HepG2 (cell line): Measurements from ENCODE around the gene MMP8. TPM values are rescaled to one million over a fixed set of nuclear protein-coding genes. Genes with fewer than 3 reads are reported as not detected.

Source experiments
- ATAC-seq: fragments of 200-7000 bp; cut with Tn5 transposase; 3 replicates; pipeline ENCODE4 v1.9.1; 2020; ENCODE audit warnings: mild to moderate bottlenecking, moderate library complexity
- BruUV-seq: library from RNA; stranded (reverse); fragments of 400-500 nt; replicated peaks from 2 replicates; lab custom pipeline; 2021; lab: Mats Ljungman, UMichigan
- CTCF ChIA-PET: fragments of 300-600 bp; formaldehyde crosslinking; extraction: SDS; loops from one replicate; lab custom pipeline; 2021; ENCODE audit warnings: low total read pairs, inconsistent platforms, low intra/inter-chr PET ratio; lab: Yijun Ruan, JAX
- POLR2A ChIA-PET: fragments of 350-600 bp; sonication (Branson Sonifier 250); formaldehyde crosslinking; loops from one replicate; lab custom pipeline; 2020; ENCODE audit warnings: antibody characterized with exemption, inconsistent platforms; lab: Yijun Ruan, JAX
- DNase-seq: peaks from one replicate; pipeline ENCODE4 v3.0.0-alpha.2; 2015; ENCODE audit warnings: low spot score
- FAIRE-seq: peaks from 3 replicates; lab custom pipeline; 2011; peaks lifted over from hg19 to GRCh38; lab: Jason Lieb, UNC
- H2AFZ ChIP-seq: one replicate; pipeline ENCODE4 v1.6.1; 2011; ENCODE audit warnings: low read length, inconsistent platforms
- H3K27ac ChIP-seq: fragments of 300-600 bp; 3 replicates; pipeline ENCODE4 v1.8.0; 2011; ENCODE audit warnings: mixed run types, mild to moderate bottlenecking, mixed read lengths, low read length, inconsistent platforms; ENCODE audit not compliant: insufficient read depth; ENCODE audit errors: extremely low read length
- H3K27me3 ChIP-seq, 2 experiments: fragments of 200-600 bp in 1 of 2; 2 replicates in 1 of 2; 3 replicates in 1 of 2; pipeline versions ENCODE4 v1.6.0 to v1.8.0; 2011; ENCODE audit warnings: low read length in 2 of 2, mild to moderate bottlenecking in 2 of 2, moderate library complexity in 2 of 2, inconsistent platforms in 1 of 2; ENCODE audit not compliant: insufficient read depth in 2 of 2, control insufficient read depth in 1 of 2
- H3K36me3 ChIP-seq, 2 experiments: fragments of 200-600 bp in 1 of 2; replicated peaks in 1 of 2; 2 replicates in 1 of 2; 3 replicates in 1 of 2; pipeline versions ENCODE4 v1.5.1 to v1.8.0; 2011; ENCODE audit warnings: low read length in 2 of 2, inconsistent platforms in 1 of 2; ENCODE audit not compliant: insufficient read depth in 2 of 2, control insufficient read depth in 1 of 2
- H3K4me1 ChIP-seq: 2 replicates; pipeline ENCODE4 v1.5.1; 2012; ENCODE audit warnings: low read length, inconsistent platforms; ENCODE audit not compliant: insufficient read depth
- H3K4me2 ChIP-seq: 2 replicates; pipeline ENCODE4 v1.6.0; 2011; ENCODE audit warnings: low read depth, low read length, inconsistent platforms
- H3K4me3 ChIP-seq, 3 experiments: fragments of 200-600 bp in 1 of 3; sonication (generic), shearing (Covaris generic) in 1 of 3; replicated peaks in 1 of 3; 2 replicates each; pipeline ENCODE4 v1.5.1; 2011 to 2016; ENCODE audit warnings: low read length in 3 of 3, inconsistent platforms in 2 of 3, low read depth in 2 of 3, mild to moderate bottlenecking in 2 of 3, control low read depth in 1 of 3, mixed read lengths in 1 of 3; ENCODE audit not compliant: insufficient read depth in 1 of 3
- H3K79me2 ChIP-seq: one replicate; pipeline ENCODE4 v1.6.1; 2011; ENCODE audit warnings: low read length, inconsistent platforms; ENCODE audit not compliant: insufficient read depth
- H3K9ac ChIP-seq: 2 replicates; pipeline ENCODE4 v1.6.0; 2011; ENCODE audit warnings: mild to moderate bottlenecking, low read depth, low read length, inconsistent platforms; ENCODE audit not compliant: insufficient read depth
- H3K9me3 ChIP-seq: 2 replicates; pipeline ENCODE4 v1.5.1; 2012; ENCODE audit warnings: mild to moderate bottlenecking, low read length
- H4K20me1 ChIP-seq: 2 replicates; pipeline ENCODE4 v1.6.0; 2011; ENCODE audit warnings: inconsistent platforms, mild to moderate bottlenecking, low read length, moderate library complexity; ENCODE audit not compliant: insufficient read depth
- AKAP8 ChIP-seq: sonication (generic); formaldehyde crosslinking; IDR thresholded peaks from 2 replicates; pipeline ENCODE4 v1.5.1; 2020; ENCODE audit warnings: mild to moderate bottlenecking, missing genetic modification reagents
- ATF3 ChIP-seq: sonication (generic); formaldehyde crosslinking; IDR thresholded peaks from 2 replicates; pipeline ENCODE4 v1.4.0; 2020; ENCODE audit warnings: missing genetic modification reagents
- CCDC6 ChIP-seq: sonication (generic); formaldehyde crosslinking; IDR thresholded peaks from 2 replicates; pipeline ENCODE4 v1.8.1; 2022; ENCODE audit warnings: mild to moderate bottlenecking, missing genetic modification reagents, moderate library complexity
- MIXL1 ChIP-seq: IDR thresholded peaks from 2 replicates; pipeline ENCODE4 v1.6.1; 2016
- NFE2L1 ChIP-seq: sonication (generic); formaldehyde crosslinking; IDR thresholded peaks from 2 replicates; pipeline ENCODE4 v1.4.0; 2020; ENCODE audit warnings: missing genetic modification reagents, mild to moderate bottlenecking, borderline replicate concordance
- NFRKB ChIP-seq: fragments of 450-650 bp; IDR thresholded peaks from 2 replicates; pipeline ENCODE4 v1.6.1; 2017
- POLR2AphosphoS2 ChIP-seq: IDR thresholded peaks from 2 replicates; pipeline ENCODE4 v1.6.1; 2011; ENCODE audit warnings: low read depth, low read length, improper control_type of control experiment
- REXO4 ChIP-seq: sonication (generic); formaldehyde crosslinking; IDR thresholded peaks from 2 replicates; pipeline ENCODE4 v1.8.0; 2022; ENCODE audit warnings: missing genetic modification reagents, mild to moderate bottlenecking, borderline replicate concordance
- SKIL ChIP-seq: sonication (generic); formaldehyde crosslinking; IDR thresholded peaks from 2 replicates; pipeline ENCODE4 v1.8.0; 2022; ENCODE audit warnings: missing genetic modification reagents, mild to moderate bottlenecking, moderate library complexity, borderline replicate concordance
- SNAPC2 ChIP-seq: sonication (generic); formaldehyde crosslinking; IDR thresholded peaks from 2 replicates; pipeline ENCODE4 v1.8.1; 2022; ENCODE audit warnings: mild to moderate bottlenecking, missing genetic modification reagents
- SYNCRIP ChIP-seq: fragments of 200-400 bp; formaldehyde crosslinking; IDR thresholded peaks from 2 replicates; pipeline ENCODE4 v1.6.1; 2018; ENCODE audit warnings: mild to moderate bottlenecking, low read depth, low read length; ENCODE audit not compliant: insufficient read depth
- TMF1 ChIP-seq: sonication (generic); formaldehyde crosslinking; IDR thresholded peaks from 2 replicates; pipeline ENCODE4 v1.8.1; 2022; ENCODE audit warnings: low read depth, missing genetic modification reagents
- ZBTB43 ChIP-seq: sonication (generic); formaldehyde crosslinking; conservative IDR thresholded peaks from 2 replicates; pipeline ENCODE4 v1.4.0; 2020; ENCODE audit warnings: missing genetic modification reagents
- ZFP36L1 ChIP-seq: sonication (generic); formaldehyde crosslinking; IDR thresholded peaks from 2 replicates; pipeline ENCODE4 v1.8.0; 2022; ENCODE audit warnings: mild to moderate bottlenecking, missing genetic modification reagents, moderate library complexity
- ZNF124 ChIP-seq: sonication (generic); formaldehyde crosslinking; IDR thresholded peaks from 2 replicates; pipeline ENCODE4 v1.4.0; 2020; ENCODE audit warnings: missing genetic modification reagents
- ZNF629 ChIP-seq: sonication (generic); formaldehyde crosslinking; conservative IDR thresholded peaks from 2 replicates; pipeline ENCODE4 v1.5.0; 2020; ENCODE audit warnings: missing genetic modification reagents
- ZNF670 ChIP-seq: sonication (generic); formaldehyde crosslinking; IDR thresholded peaks from 2 replicates; pipeline ENCODE4 v1.8.0; 2022; ENCODE audit warnings: mild to moderate bottlenecking, missing genetic modification reagents, borderline replicate concordance
- ZNF790 ChIP-seq: sonication (generic); formaldehyde crosslinking; IDR thresholded peaks from 2 replicates; pipeline ENCODE4 v1.8.0; 2022; ENCODE audit warnings: missing genetic modification reagents, mild to moderate bottlenecking, borderline replicate concordance
- ZSCAN25 ChIP-seq: sonication (generic); formaldehyde crosslinking; IDR thresholded peaks from 2 replicates; pipeline ENCODE4 v1.8.0; 2022; ENCODE audit warnings: mild to moderate bottlenecking, missing genetic modification reagents
- WGBS: methylation state at CpG from one replicate; pipeline ENCODE4 v1.1.6; 2017; ENCODE audit warnings: low lambda C conversion rate; 5-methylcytosine and 5-hydroxymethylcytosine counted together
- in situ Hi-C: cut with HindIII; loops from 2 replicates; pipeline ENCODE4 v1.10.0; 2017; ENCODE audit warnings: low pct_unique_long_range_greater_than_20kb; ENCODE audit not compliant: extremely low pct_ligation_motif_present
- intact Hi-C: fragments of 100-400 bp; cut with micrococcal nuclease; formaldehyde crosslinking; loops from one replicate; pipeline ENCODE4 v1.10.0; 2022; ENCODE audit not compliant: unreplicated experiment
- polyA plus RNA-seq, 8 experiments: library from polyadenylated mRNA; depleted of rRNA in 3 of 8; stranded (reverse) in 7 of 8; unstranded in 1 of 8; fragments of >200 nt; fragmentation: Illumina TruSeq in 4 of 8; extraction: Trizol in 4 of 8; gene quantifications; 2 replicates each; pipeline versions ENCODE4 v1.2.1 to v1.2.3, GENCODE V29; 2011 to 2016; ENCODE audit warnings: low read depth in 4 of 8, missing spikeins in 1 of 8, mixed read lengths in 1 of 8; ENCODE audit not compliant: insufficient read depth in 1 of 8
- total RNA-seq, 5 experiments: library from RNA; depleted of rRNA; stranded (reverse); fragments of >200 nt; fragmentation: Illumina TruSeq; extraction: Trizol; gene quantifications; 2 replicates each; pipeline ENCODE4 v1.2.3, GENCODE V29; 2016; ENCODE audit warnings: low read depth in 1 of 5

MMP8 gene
- total and polyA plus RNA-seq, 2 of the 13 experiments (the other 11 are each of a cell fraction or from before 2014, with no cell fraction given) = not detected

- H3K4me2 ChIP-seq = no peak overlapping the region
- no peak for TF ChIP-seq ZFP36L1 (CRISPR knock-in tag)
- no peak for TF ChIP-seq SYNCRIP
- no peak for TF ChIP-seq ZSCAN25 (CRISPR knock-in tag)
- TF ChIP-seq SNAPC2 (CRISPR knock-in tag) = no peak
- TF ChIP-seq NFRKB = no peak
- TF ChIP-seq ATF3 (CRISPR knock-in tag) = no peak
- TF ChIP-seq ZNF629 = no peak
- no peak for TF ChIP-seq POLR2AphosphoS2
- no peak for TF ChIP-seq REXO4
- FAIRE-seq (no peak), ATAC-seq (no peak), DNase-seq (no peak)
- 0 out of 5 replicates have a peak, but pooled peaks cover 0 to 3% of the 10 kb centered on the region in 2 experiments for H3K27me3 ChIP-seq
- no peak overlapping the region for H3K27ac ChIP-seq
- H2AFZ ChIP-seq = no peak overlapping the region
- BruUV-seq = no TSS peak
- CTCF ChIA-PET = no interaction called here
- H3K36me3 ChIP-seq = no peaks in the 10 kb centered on the region
- intact Hi-C loops (no loop called here), in situ Hi-C loops (no loop called here)
- no peak overlapping the region for H3K4me3 ChIP-seq
- no peaks in the 10 kb centered on the region for H3K79me2 ChIP-seq
- no peaks in the 10 kb centered on the region for H4K20me1 ChIP-seq
- POLR2A ChIA-PET = no interaction called here
- no peaks in the 10 kb centered on the region for H3K4me1 ChIP-seq
- no peak overlapping the region for H3K9ac ChIP-seq
- 2% methylated on average over 3 of the region's 3 CpGs for WGBS
- H3K9me3 ChIP-seq = no peaks in the 10 kb centered on the region
Observed at GRCh38 chr11:102695201-102695600, 29.6 kb downstream of the MMP8 start.

GRCh38 chr11:102685754-102686153, 39.0 kb downstream of the MMP8 start:
- H3K27ac ChIP-seq = no peak overlapping the region
- in situ Hi-C loops (no loop called here), intact Hi-C loops (no loop called here)
- FAIRE-seq (no peak), ATAC-seq (no peak), DNase-seq (no peak)
- CTCF ChIA-PET = no interaction called here
- no peak overlapping the region for H3K4me2 ChIP-seq
- no peaks in the 10 kb centered on the region for H3K36me3 ChIP-seq
- no peaks in the 10 kb centered on the region for H3K79me2 ChIP-seq
- no peak overlapping the region for H3K9ac ChIP-seq
- no peak overlapping the region for H3K4me3 ChIP-seq
- no TSS peak for BruUV-seq
- WGBS = 96% methylated on average over 2 of the region's 2 CpGs
- H4K20me1 ChIP-seq = no peaks in the 10 kb centered on the region
- H3K27me3 ChIP-seq = no peaks in the 10 kb centered on the region
- no peaks in the 10 kb centered on the region for H3K9me3 ChIP-seq
- H3K4me1 ChIP-seq = no peaks in the 10 kb centered on the region
- H2AFZ ChIP-seq = no peak overlapping the region
- POLR2A ChIA-PET = no interaction called here
- TF ChIP-seq TMF1 (CRISPR knock-in tag) (no peak), ZNF790 (no peak), NFE2L1 (no peak), ZFP36L1 (CRISPR knock-in tag) (no peak), ZNF124 (CRISPR knock-in tag) (no peak), MIXL1 (CRISPR knock-in tag) (no peak), CCDC6 (CRISPR knock-in tag) (no peak), SKIL (CRISPR knock-in tag) (no peak), ZBTB43 (CRISPR knock-in tag) (no peak), AKAP8 (CRISPR knock-in tag) (no peak), ZNF670 (no peak)
